Measurements from ENCODE around the gene CRADD.

- TF ChIP-seq, protein P1, sequence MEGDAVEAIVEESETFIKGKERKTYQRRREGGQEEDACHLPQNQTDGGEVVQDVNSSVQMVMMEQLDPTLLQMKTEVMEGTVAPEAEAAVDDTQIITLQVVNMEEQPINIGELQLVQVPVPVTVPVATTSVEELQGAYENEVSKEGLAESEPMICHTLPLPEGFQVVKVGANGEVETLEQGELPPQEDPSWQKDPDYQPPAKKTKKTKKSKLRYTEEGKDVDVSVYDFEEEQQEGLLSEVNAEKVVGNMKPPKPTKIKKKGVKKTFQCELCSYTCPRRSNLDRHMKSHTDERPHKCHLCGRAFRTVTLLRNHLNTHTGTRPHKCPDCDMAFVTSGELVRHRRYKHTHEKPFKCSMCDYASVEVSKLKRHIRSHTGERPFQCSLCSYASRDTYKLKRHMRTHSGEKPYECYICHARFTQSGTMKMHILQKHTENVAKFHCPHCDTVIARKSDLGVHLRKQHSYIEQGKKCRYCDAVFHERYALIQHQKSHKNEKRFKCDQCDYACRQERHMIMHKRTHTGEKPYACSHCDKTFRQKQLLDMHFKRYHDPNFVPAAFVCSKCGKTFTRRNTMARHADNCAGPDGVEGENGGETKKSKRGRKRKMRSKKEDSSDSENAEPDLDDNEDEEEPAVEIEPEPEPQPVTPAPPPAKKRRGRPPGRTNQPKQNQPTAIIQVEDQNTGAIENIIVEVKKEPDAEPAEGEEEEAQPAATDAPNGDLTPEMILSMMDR (IDR thresholded peaks at IDR 0.05): no peak
- no peak for TF ChIP-seq POLR2A (IDR thresholded peaks at IDR 0.05)
Measured at GRCh38 chr12:93827179-93827578, 150.0 kb downstream of the CRADD start.
